Upper lobe of left lung (tissue), 6 donors: Measurements from ENCODE around the gene RSRC1. TPM values are rescaled to one million over a fixed set of nuclear protein-coding genes. Genes with fewer than 3 reads are reported as not detected.
A peak's percentile ranks its signal among the peaks of the same experiment; 100 is the strongest.

Experiments used
- ATAC-seq, 2 donors: fragments of 200-7000 bp; cut with Tn5 transposase; one replicate each; pipeline ENCODE4 v1.9.1; 2022; ENCODE audit warnings: mild to moderate bottlenecking in 2 of 2, moderate library complexity in 2 of 2; ENCODE audit not compliant: low FRiP score in 2 of 2
- DNase-seq, 2 donors: peaks; one replicate each; pipeline ENCODE4 v3.0.0-alpha.2; 2019 to 2020
- H3K27ac ChIP-seq, 4 donors: fragments of 200-600 bp; sonication (generic); one replicate each; pipeline ENCODE4 v1.5.1; 2016 to 2019
- H3K27me3 ChIP-seq, 4 donors: fragments of 200-600 bp; sonication (generic); one replicate each; pipeline ENCODE4 v1.5.1; 2017 to 2019
- H3K36me3 ChIP-seq, 4 donors: fragments of 200-600 bp; sonication (generic); one replicate each; pipeline ENCODE4 v1.5.1; 2016 to 2019
- H3K4me1 ChIP-seq, 4 donors: fragments of 200-600 bp; sonication (generic); one replicate each; pipeline ENCODE4 v1.5.1; 2018 to 2019
- H3K4me3 ChIP-seq, 4 donors: fragments of 200-600 bp; sonication (generic); one replicate each; pipeline ENCODE4 v1.5.1; 2017 to 2019; ENCODE audit warnings: mild to moderate bottlenecking in 2 of 4, moderate library complexity in 1 of 4
- H3K9me3 ChIP-seq, 4 donors: fragments of 200-600 bp; sonication (generic); one replicate each; pipeline ENCODE4 v1.5.1; 2018 to 2019
- CTCF ChIP-seq, 6 experiments: fragments of 450-650 bp in 4 of 6; fragments of 200-600 bp in 2 of 6; sonication (generic) in 2 of 6; IDR thresholded peaks; one replicate each; pipeline ENCODE4 v1.5.1; 2016 to 2019; ENCODE audit warnings: antibody characterized with exemption in 6 of 6
- EP300 ChIP-seq, 4 donors: sonication (generic); formaldehyde crosslinking; IDR thresholded peaks; one replicate each; pipeline ENCODE4 v1.5.1; 2017; ENCODE audit warnings: antibody characterized with exemption in 4 of 4, control low read depth in 2 of 4
- POLR2A ChIP-seq, 4 donors: fragments of 450-650 bp; IDR thresholded peaks; one replicate each; pipeline ENCODE4 v1.5.1; 2016 to 2017; ENCODE audit warnings: antibody characterized with exemption in 4 of 4, mild to moderate bottlenecking in 2 of 4
- POLR2AphosphoS5 ChIP-seq, 2 donors: sonication (generic); formaldehyde crosslinking; IDR thresholded peaks; one replicate each; pipeline ENCODE4 v1.5.1; 2017; ENCODE audit warnings: antibody characterized with exemption in 2 of 2
- WGBS, 2 donors: methylation state at CpG; one replicate each; pipeline ENCODE4 v1.1.5; 2017 to 2018; 5-methylcytosine and 5-hydroxymethylcytosine counted together
- total RNA-seq, 6 donors: library from RNA; depleted of rRNA in 4 of 6; stranded (reverse); fragments of >200 nt in 4 of 6; gene quantifications; one replicate each; pipeline versions ENCODE4 v1.1.0 to v1.2.1, GENCODE V29; 2016 to 2021
- donor health status: DM: no; HTN: no; CAD: no; lungs with moderate emphysema.
- donor health status: DM: no; HTN: yes; CAD: no; lungs with severe emphysema.

RSRC1 gene
- total RNA-seq, 6 donors from 2014 or later, result 21.4 to 87.0 (median 24.5) TPM

GRCh38 chr3:158095814-158096704 lies 13.8 kb upstream of the RSRC1 start:
- no peaks in the 10 kb centered on the region for H3K36me3 ChIP-seq
- H3K4me1 ChIP-seq, result peaks cover 13 to 24% (median 18%) of the 10 kb centered on the region in 4 donors
- TF ChIP-seq EP300 (IDR thresholded peaks at IDR 0.05) (no peak), POLR2A (IDR thresholded peaks at IDR 0.05) (no peak), CTCF (IDR thresholded peaks at IDR 0.05) (no peak), POLR2AphosphoS5 (IDR thresholded peaks at IDR 0.05) (no peak)
- no peak for ATAC-seq
- H3K27me3 ChIP-seq, result peaks cover 2 to 65% (median 26%) of the 10 kb centered on the region in 4 donors
- no peak overlapping the region for H3K4me3 ChIP-seq
- no peak overlapping the region for H3K27ac ChIP-seq
- 14 to 16% methylated on average over 20 of the region's 20 CpGs for WGBS, 2 donors
- no peaks in the 10 kb centered on the region for H3K9me3 ChIP-seq
- no peak for DNase-seq

- DNase-seq (no peak), ATAC-seq (no peak)
- H3K36me3 ChIP-seq, result no peaks in the 10 kb centered on the region
- peaks cover 13 to 24% (median 18%) of the 10 kb centered on the region in 4 donors for H3K4me1 ChIP-seq
- no peaks in the 10 kb centered on the region for H3K9me3 ChIP-seq
- TF ChIP-seq EP300 (IDR thresholded peaks at IDR 0.05) (no peak), POLR2AphosphoS5 (IDR thresholded peaks at IDR 0.05) (no peak), CTCF (IDR thresholded peaks at IDR 0.05) (no peak), POLR2A (IDR thresholded peaks at IDR 0.05) (no peak)
- 19 to 24% methylated on average over 11 of the region's 11 CpGs for WGBS, 2 donors
- no peak overlapping the region for H3K27ac ChIP-seq
- peak overlapping the region in 3 of 4 donors; percentile 44 to 57 (median 53) for H3K4me3 ChIP-seq
- H3K27me3 ChIP-seq, result peaks cover 2 to 76% (median 30%) of the 10 kb centered on the region in 4 donors
Observed at GRCh38 chr3:158097081-158097592, 12.8 kb upstream of the RSRC1 start.

- TF ChIP-seq POLR2AphosphoS5 (IDR thresholded peaks at IDR 0.05) (peak in 1 of 2 donors; percentile 51), EP300 (IDR thresholded peaks at IDR 0.05) (no peak)
- DNase-seq (peak; percentile 75 to 95), ATAC-seq (peak; percentile 77 to 89)
- H3K27me3 ChIP-seq, result peaks cover 2 to 79% (median 33%) of the 10 kb centered on the region in 4 donors
- WGBS, 2 donors, result 4 to 6% methylated on average over 24 to 60 of the region's 60 CpGs
- no peaks in the 10 kb centered on the region for H3K36me3 ChIP-seq
- H3K4me1 ChIP-seq, result peaks cover 13 to 25% (median 18%) of the 10 kb centered on the region in 4 donors
- H3K9me3 ChIP-seq, result no peaks in the 10 kb centered on the region
- peak overlapping the region; percentile 16 to 57 (median 48) for H3K4me3 ChIP-seq
- no peak overlapping the region for H3K27ac ChIP-seq
Observed at GRCh38 chr3:158097593-158098308, 12.1 kb upstream of the RSRC1 start.

GRCh38 chr3:158098309-158098639 lies 11.6 kb upstream of the RSRC1 start:
- 11 to 12% methylated on average over 7 to 10 of the region's 10 CpGs for WGBS, 2 donors
- DNase-seq (no peak), ATAC-seq (no peak)
- TF ChIP-seq POLR2AphosphoS5 (IDR thresholded peaks at IDR 0.05), result no peak
- no peak for TF ChIP-seq EP300 (IDR thresholded peaks at IDR 0.05)
- no peak for TF ChIP-seq CTCF (IDR thresholded peaks at IDR 0.05)
- Histone ChIP-seq H3K4me3 (peak overlapping the region in 3 of 4 donors; percentile 44 to 57 (median 53)), H3K27ac (no peak overlapping the region), H3K36me3 (no peaks in the 10 kb centered on the region), H3K27me3 (peaks cover 2 to 80% (median 37%) of the 10 kb centered on the region in 4 donors), H3K4me1 (peaks cover 18 to 31% (median 23%) of the 10 kb centered on the region in 4 donors), H3K9me3 (no peaks in the 10 kb centered on the region)

GRCh38 chr3:158098834-158099424 lies 11.0 kb upstream of the RSRC1 start:
- whole genome bisulfite sequencing, 2 donors, result 14 to 17% methylated on average over 5 of the region's 5 CpGs
- TF ChIP-seq POLR2AphosphoS5 (IDR thresholded peaks at IDR 0.05), result no peak
- TF ChIP-seq CTCF (IDR thresholded peaks at IDR 0.05), result no peak
- no peak for TF ChIP-seq POLR2A (IDR thresholded peaks at IDR 0.05)
- TF ChIP-seq EP300 (IDR thresholded peaks at IDR 0.05), result no peak
- Histone ChIP-seq H3K36me3 (no peaks in the 10 kb centered on the region), H3K9me3 (no peaks in the 10 kb centered on the region), H3K4me3 (no peak overlapping the region), H3K27ac (no peak overlapping the region), H3K27me3 (peaks cover 2 to 83% (median 42%) of the 10 kb centered on the region in 4 donors), H3K4me1 (peaks cover 24 to 37% (median 29%) of the 10 kb centered on the region in 4 donors)
- DNase-seq (no peak), ATAC-seq (no peak)
